K562 (cell line): ENCODE results near the gene MSI1. TPM values are rescaled to one million over a fixed set of nuclear protein-coding genes. Genes with fewer than 3 reads are reported as not detected.

ENCODE experiments used
- ATF7 ChIP-seq: fragments of 450-650 bp; IDR thresholded peaks from 2 replicates; pipeline ENCODE4 v1.7.1; 2014; ENCODE audit warnings: mild to moderate bottlenecking, moderate library complexity
- DDX20 ChIP-seq: fragments of 450-650 bp; IDR thresholded peaks from 2 replicates; pipeline ENCODE4 v1.6.1; 2016; ENCODE audit warnings: missing genetic modification characterization, low read depth, mild to moderate bottlenecking, missing compliant biosample characterization, moderate library complexity
- E4F1 ChIP-seq: fragments of 250-450 bp; sonication (Bioruptor Pico); IDR thresholded peaks from 2 replicates; pipeline ENCODE4 v1.5.0; 2021; ENCODE audit warnings: mild to moderate bottlenecking, borderline replicate concordance
- HDGF ChIP-seq: fragments of 450-650 bp; IDR thresholded peaks from 2 replicates; pipeline ENCODE4 v1.6.1; 2016
- L3MBTL2 ChIP-seq: fragments of 450-650 bp; IDR thresholded peaks from 2 replicates; pipeline ENCODE4 v1.6.1; 2016; ENCODE audit warnings: mild to moderate bottlenecking, moderate library complexity
- MAX ChIP-seq: sonication (generic); formaldehyde crosslinking; IDR thresholded peaks from 2 replicates; pipeline ENCODE4 v1.9.0; 2022; ENCODE audit warnings: mild to moderate bottlenecking, missing genetic modification reagents
- MYNN ChIP-seq, 2 experiments: sonication (generic); formaldehyde crosslinking in 1 of 2; IDR thresholded peaks; 2 replicates each; pipeline versions ENCODE4 v1.5.0 to v1.6.1; 2016 to 2020; ENCODE audit warnings: antibody characterized with exemption in 1 of 2, missing genetic modification reagents in 1 of 2
- NR2C2 ChIP-seq, 2 experiments: fragments of 200-800 bp in 1 of 2; sonication (Bioruptor generic) in 1 of 2; sonication (generic) in 1 of 2; formaldehyde crosslinking in 1 of 2; IDR thresholded peaks; 2 replicates each; pipeline versions ENCODE4 v1.6.1 to v1.8.0; 2016 to 2022; ENCODE audit warnings: mild to moderate bottlenecking in 1 of 2, missing compliant biosample characterization in 1 of 2, missing genetic modification characterization in 1 of 2, missing genetic modification reagents in 1 of 2
- POLR2AphosphoS5 ChIP-seq: IDR thresholded peaks from 2 replicates; pipeline ENCODE4 v1.6.1; 2011; ENCODE audit warnings: mild to moderate bottlenecking, low read depth, low read length, moderate library complexity; ENCODE audit not compliant: control insufficient read depth, insufficient read depth
- POLR3G ChIP-seq: IDR thresholded peaks from 2 replicates; pipeline ENCODE4 v1.6.1; 2011; ENCODE audit not compliant: insufficient read length, insufficient replicate concordance; ENCODE audit errors: extremely low read depth
- RBBP5 ChIP-seq: fragments of 200-600 bp; sonication (generic); IDR thresholded peaks from 2 replicates; pipeline ENCODE4 v1.6.1; 2012; ENCODE audit warnings: borderline replicate concordance, mild to moderate bottlenecking, low read length, control low read depth, inconsistent platforms; ENCODE audit not compliant: insufficient read depth, poor library complexity, severe bottlenecking
- RBFOX2 ChIP-seq: fragments of 200-400 bp; formaldehyde crosslinking; IDR thresholded peaks from 2 replicates; pipeline ENCODE4 v1.6.1; 2017; ENCODE audit warnings: low read depth, mild to moderate bottlenecking, low read length, moderate library complexity
- RBM22 ChIP-seq: fragments of 200-400 bp; formaldehyde crosslinking; IDR thresholded peaks from 2 replicates; pipeline ENCODE4 v1.6.1; 2018; ENCODE audit warnings: low read length, low read depth; ENCODE audit not compliant: poor library complexity, severe bottlenecking
- SMARCC2 ChIP-seq: fragments of 450-650 bp; IDR thresholded peaks from 2 replicates; pipeline ENCODE4 v1.6.1; 2017; ENCODE audit warnings: antibody characterized with exemption, moderate library complexity, mild to moderate bottlenecking, low read depth
- USF2 ChIP-seq: sonication (generic); formaldehyde crosslinking; IDR thresholded peaks from 2 replicates; pipeline ENCODE4 v1.5.0; 2020; ENCODE audit warnings: missing genetic modification reagents
- ZNF143 ChIP-seq: sonication (generic); formaldehyde crosslinking; IDR thresholded peaks from 2 replicates; pipeline ENCODE4 v1.9.0; 2022; ENCODE audit warnings: mild to moderate bottlenecking, missing genetic modification reagents
- ZNF551 ChIP-seq: fragments of 250-450 bp; sonication (Bioruptor Pico); IDR thresholded peaks from 2 replicates; pipeline ENCODE4 v1.5.0; 2021; ENCODE audit warnings: mild to moderate bottlenecking, moderate library complexity
- ZNF668 ChIP-seq: fragments of 250-450 bp; sonication (Bioruptor Pico); IDR thresholded peaks from 2 replicates; pipeline ENCODE4 v1.8.0; 2022; ENCODE audit warnings: mild to moderate bottlenecking, inconsistent platforms
- polyA plus RNA-seq, 8 experiments: library from polyadenylated mRNA; depleted of rRNA in 4 of 8; stranded (reverse) in 5 of 8; unstranded in 3 of 8; fragments of >200 nt; fragmentation: Nextera tagmentation in 2 of 8; fragmentation: Illumina TruSeq in 1 of 8; extraction: Ambion mirVana in 2 of 8; extraction: Trizol in 1 of 8; gene quantifications; 2 replicates each; pipeline versions ENCODE4 v1.2.1 to v1.2.3, GENCODE V29; 2011 to 2014; ENCODE audit warnings: inconsistent platforms in 1 of 8, missing spikeins in 1 of 8
- total RNA-seq, 7 experiments: library from RNA; depleted of rRNA in 6 of 7; stranded (reverse); fragments of >200 nt in 6 of 7; fragmentation: Illumina TruSeq in 2 of 7; extraction: Trizol in 2 of 7; gene quantifications; 2 replicates each; pipeline versions ENCODE4 v1.2.1 to v1.2.3, GENCODE V29; 2011 to 2021; ENCODE audit warnings: low replicate concordance in 1 of 7
- TF ChIP-seq, protein P1 (sequence below): fragments of 250-450 bp; sonication (Bioruptor Pico); IDR thresholded peaks from 2 replicates; pipeline ENCODE4 v1.8.0; 2022; ENCODE audit warnings: inconsistent platforms, mild to moderate bottlenecking, moderate library complexity, borderline replicate concordance
- TF ChIP-seq, protein P2 (sequence below): fragments of 250-450 bp; sonication (Bioruptor Pico); IDR thresholded peaks from 2 replicates; pipeline ENCODE4 v1.9.0; 2021; ENCODE audit warnings: mild to moderate bottlenecking, inconsistent platforms

The MSI1 gene
- total and polyA plus RNA-seq, 9 of the 15 experiments (the other 6 are each of a cell fraction or from before 2014, with no cell fraction given) = 0.16 TPM; not detected in 8

- TF ChIP-seq POLR3G = no peak
- TF ChIP-seq MAX (CRISPR knock-in tag) = no peak
- TF ChIP-seq ZNF668 (CRISPR knock-in tag) = no peak
- no peak for TF ChIP-seq DDX20 (tag)
- TF ChIP-seq SMARCC2 = peak; percentile 75; the same call in 1 of the 2 replicates
- TF ChIP-seq RBFOX2 = no peak
- TF ChIP-seq ATF7 = peak; percentile 85
- TF ChIP-seq USF2 (CRISPR knock-in tag) = peak; percentile 77
- no peak for TF ChIP-seq E4F1 (CRISPR knock-in tag)
- TF ChIP-seq, protein P1, sequence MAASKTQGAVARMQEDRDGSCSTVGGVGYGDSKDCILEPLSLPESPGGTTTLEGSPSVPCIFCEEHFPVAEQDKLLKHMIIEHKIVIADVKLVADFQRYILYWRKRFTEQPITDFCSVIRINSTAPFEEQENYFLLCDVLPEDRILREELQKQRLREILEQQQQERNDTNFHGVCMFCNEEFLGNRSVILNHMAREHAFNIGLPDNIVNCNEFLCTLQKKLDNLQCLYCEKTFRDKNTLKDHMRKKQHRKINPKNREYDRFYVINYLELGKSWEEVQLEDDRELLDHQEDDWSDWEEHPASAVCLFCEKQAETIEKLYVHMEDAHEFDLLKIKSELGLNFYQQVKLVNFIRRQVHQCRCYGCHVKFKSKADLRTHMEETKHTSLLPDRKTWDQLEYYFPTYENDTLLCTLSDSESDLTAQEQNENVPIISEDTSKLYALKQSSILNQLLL = no peak
- TF ChIP-seq NR2C2 (CRISPR knock-in tag; IDR thresholded peaks at IDR 0.05) = no peak
- TF ChIP-seq NR2C2 (tag; IDR thresholded peaks at IDR 0.05) = peak; percentile 45; the same call in 1 of the 2 replicates
- TF ChIP-seq HDGF = no peak
- TF ChIP-seq L3MBTL2 = peak; percentile 23; the same call in 1 of the 2 replicates
- TF ChIP-seq RBM22 = no peak
- TF ChIP-seq RBBP5 = no peak
- TF ChIP-seq MYNN (IDR thresholded peaks at IDR 0.05) = no peak
- no peak for TF ChIP-seq MYNN (CRISPR knock-in tag; IDR thresholded peaks at IDR 0.05)
- TF ChIP-seq, protein P2, sequence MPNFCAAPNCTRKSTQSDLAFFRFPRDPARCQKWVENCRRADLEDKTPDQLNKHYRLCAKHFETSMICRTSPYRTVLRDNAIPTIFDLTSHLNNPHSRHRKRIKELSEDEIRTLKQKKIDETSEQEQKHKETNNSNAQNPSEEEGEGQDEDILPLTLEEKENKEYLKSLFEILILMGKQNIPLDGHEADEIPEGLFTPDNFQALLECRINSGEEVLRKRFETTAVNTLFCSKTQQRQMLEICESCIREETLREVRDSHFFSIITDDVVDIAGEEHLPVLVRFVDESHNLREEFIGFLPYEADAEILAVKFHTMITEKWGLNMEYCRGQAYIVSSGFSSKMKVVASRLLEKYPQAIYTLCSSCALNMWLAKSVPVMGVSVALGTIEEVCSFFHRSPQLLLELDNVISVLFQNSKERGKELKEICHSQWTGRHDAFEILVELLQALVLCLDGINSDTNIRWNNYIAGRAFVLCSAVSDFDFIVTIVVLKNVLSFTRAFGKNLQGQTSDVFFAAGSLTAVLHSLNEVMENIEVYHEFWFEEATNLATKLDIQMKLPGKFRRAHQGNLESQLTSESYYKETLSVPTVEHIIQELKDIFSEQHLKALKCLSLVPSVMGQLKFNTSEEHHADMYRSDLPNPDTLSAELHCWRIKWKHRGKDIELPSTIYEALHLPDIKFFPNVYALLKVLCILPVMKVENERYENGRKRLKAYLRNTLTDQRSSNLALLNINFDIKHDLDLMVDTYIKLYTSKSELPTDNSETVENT (CRISPR knock-in tag) = no peak
- no peak for TF ChIP-seq ZNF143
- TF ChIP-seq POLR2AphosphoS5 = peak; percentile 31; the same call in 1 of the 2 replicates
- no peak for TF ChIP-seq ZNF551 (CRISPR knock-in tag)
Measured at GRCh38 chr12:120381752-120382419, 12.9 kb upstream of the MSI1 start (continued).
